ENCODE results near the gene ARHGAP33.

DNA sequence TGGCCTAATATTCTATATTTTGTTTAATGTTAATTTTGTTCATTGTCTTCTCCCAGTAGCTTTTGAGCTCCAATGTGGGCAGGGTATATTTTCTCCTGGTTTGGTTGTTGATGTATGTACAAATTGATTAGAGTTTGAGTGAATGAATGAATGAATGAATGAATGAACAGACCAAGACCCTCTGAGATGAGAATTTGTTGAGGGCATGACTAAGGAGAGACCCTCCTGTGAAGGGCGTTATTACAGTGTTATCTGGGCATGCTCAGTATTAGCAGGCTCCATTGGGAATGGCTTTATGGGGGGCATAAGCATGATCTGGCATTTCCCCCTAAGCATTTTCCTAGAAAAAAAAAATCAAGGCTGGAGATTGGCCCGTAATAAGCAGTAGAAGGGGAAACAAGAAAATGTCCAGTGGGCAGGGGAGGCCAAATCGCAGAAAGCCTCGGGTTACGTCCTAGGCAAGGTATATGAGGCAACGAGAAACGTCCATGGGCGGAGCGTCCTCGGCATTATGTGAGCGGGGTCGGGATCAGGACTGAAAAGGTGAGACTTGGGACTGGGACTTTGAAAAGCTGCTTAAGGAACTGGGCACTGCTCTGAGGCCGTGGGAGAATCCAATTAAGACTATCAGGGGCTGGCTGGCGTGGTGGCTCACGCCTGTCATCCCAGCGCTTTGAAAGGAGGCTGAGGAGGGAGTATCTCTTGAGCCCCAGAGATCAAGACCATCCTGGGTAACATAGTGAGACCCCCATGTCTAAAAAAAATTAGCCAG lies 904 bp upstream of the ARHGAP33 start:
- TF ChIP-seq, protein P1, sequence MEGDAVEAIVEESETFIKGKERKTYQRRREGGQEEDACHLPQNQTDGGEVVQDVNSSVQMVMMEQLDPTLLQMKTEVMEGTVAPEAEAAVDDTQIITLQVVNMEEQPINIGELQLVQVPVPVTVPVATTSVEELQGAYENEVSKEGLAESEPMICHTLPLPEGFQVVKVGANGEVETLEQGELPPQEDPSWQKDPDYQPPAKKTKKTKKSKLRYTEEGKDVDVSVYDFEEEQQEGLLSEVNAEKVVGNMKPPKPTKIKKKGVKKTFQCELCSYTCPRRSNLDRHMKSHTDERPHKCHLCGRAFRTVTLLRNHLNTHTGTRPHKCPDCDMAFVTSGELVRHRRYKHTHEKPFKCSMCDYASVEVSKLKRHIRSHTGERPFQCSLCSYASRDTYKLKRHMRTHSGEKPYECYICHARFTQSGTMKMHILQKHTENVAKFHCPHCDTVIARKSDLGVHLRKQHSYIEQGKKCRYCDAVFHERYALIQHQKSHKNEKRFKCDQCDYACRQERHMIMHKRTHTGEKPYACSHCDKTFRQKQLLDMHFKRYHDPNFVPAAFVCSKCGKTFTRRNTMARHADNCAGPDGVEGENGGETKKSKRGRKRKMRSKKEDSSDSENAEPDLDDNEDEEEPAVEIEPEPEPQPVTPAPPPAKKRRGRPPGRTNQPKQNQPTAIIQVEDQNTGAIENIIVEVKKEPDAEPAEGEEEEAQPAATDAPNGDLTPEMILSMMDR (IDR thresholded peaks at IDR 0.05), result no peak
- TF ChIP-seq POLR2A (IDR thresholded peaks at IDR 0.05) (no peak), POLR2AphosphoS5 (IDR thresholded peaks at IDR 0.05) (no peak), EP300 (IDR thresholded peaks at IDR 0.05) (no peak)

All from suprapubic skin (tissue), 4 donors.